Measurements from ENCODE around the gene GSPT1.
"Not testable (repeated sequence)": the region's sequence is repeated elsewhere in the genome, so short reads cannot be mapped to it uniquely, and the experiment has no call there.

DNA sequence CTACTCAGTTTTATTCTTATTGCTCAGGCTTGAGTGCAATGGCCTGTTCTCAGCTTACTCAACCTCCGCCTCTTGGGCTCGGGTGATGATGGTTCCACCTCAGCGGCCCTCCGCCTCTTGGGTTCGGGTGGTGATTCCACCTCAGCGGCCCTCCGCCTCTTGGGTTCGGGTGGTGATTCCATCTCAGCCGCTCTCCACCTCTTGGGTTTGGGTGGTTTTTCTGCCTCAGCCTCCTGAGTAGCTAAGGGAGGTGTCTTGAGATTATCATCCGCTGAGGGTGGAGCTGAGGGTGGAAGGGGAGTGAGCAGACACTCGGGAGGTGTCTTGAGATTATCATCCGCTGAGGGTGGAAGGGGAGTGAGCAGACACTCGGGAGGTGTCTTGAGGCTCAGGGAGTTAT, 11.6 kb upstream of the GSPT1 start:
- TF ChIP-seq, protein P1, sequence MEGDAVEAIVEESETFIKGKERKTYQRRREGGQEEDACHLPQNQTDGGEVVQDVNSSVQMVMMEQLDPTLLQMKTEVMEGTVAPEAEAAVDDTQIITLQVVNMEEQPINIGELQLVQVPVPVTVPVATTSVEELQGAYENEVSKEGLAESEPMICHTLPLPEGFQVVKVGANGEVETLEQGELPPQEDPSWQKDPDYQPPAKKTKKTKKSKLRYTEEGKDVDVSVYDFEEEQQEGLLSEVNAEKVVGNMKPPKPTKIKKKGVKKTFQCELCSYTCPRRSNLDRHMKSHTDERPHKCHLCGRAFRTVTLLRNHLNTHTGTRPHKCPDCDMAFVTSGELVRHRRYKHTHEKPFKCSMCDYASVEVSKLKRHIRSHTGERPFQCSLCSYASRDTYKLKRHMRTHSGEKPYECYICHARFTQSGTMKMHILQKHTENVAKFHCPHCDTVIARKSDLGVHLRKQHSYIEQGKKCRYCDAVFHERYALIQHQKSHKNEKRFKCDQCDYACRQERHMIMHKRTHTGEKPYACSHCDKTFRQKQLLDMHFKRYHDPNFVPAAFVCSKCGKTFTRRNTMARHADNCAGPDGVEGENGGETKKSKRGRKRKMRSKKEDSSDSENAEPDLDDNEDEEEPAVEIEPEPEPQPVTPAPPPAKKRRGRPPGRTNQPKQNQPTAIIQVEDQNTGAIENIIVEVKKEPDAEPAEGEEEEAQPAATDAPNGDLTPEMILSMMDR (IDR thresholded peaks at IDR 0.05; ENCODE audit: borderline replicate concordance, extremely low read depth, low read length, poor library complexity, severe bottlenecking) = not testable (repeated sequence)
- not testable (repeated sequence) for TF ChIP-seq EZH2 (IDR thresholded peaks at IDR 0.05; ENCODE audit: borderline replicate concordance, low read depth, low read length, severe bottlenecking)

Data from DND-41 (cell line).